ENCODE results near the gene ATP6V1G2.

GRCh38 chr6:31577579-31577966, 31.2 kb upstream of the ATP6V1G2 start:
- no peak for TF ChIP-seq CTCF (IDR thresholded peaks at IDR 0.05)
- no peak for TF ChIP-seq POLR2A (IDR thresholded peaks at IDR 0.05)
- TF ChIP-seq POLR2AphosphoS5 (IDR thresholded peaks at IDR 0.05): no peak

Data from sigmoid colon (tissue), 4 donors.